Esophagus (tissue), 2 donors: Measurements from ENCODE around the gene LMNTD2. TPM values are rescaled to one million over a fixed set of nuclear protein-coding genes. Genes with fewer than 3 reads are reported as not detected.
"Not testable (repeated sequence)": the region's sequence is repeated elsewhere in the genome, so short reads cannot be mapped to it uniquely, and the experiment has no call there.

Experiments
- H3K27ac ChIP-seq, 2 donors: one replicate each; pipeline ENCODE4 v1.5.1; 2013; ENCODE audit warnings: low read depth in 2 of 2, mild to moderate bottlenecking in 2 of 2, inconsistent platforms in 1 of 2, low read length in 1 of 2, moderate library complexity in 1 of 2
- H3K27me3 ChIP-seq, 2 donors: one replicate each; pipeline ENCODE4 v1.6.1; 2013; ENCODE audit warnings: low read length in 2 of 2, control low read depth in 1 of 2, mild to moderate bottlenecking in 1 of 2; ENCODE audit not compliant: insufficient read depth in 2 of 2, control insufficient read depth in 1 of 2
- H3K36me3 ChIP-seq, 2 donors: one replicate each; pipeline ENCODE4 v1.6.1; 2013; ENCODE audit warnings: low read length in 1 of 2; ENCODE audit not compliant: control insufficient read depth in 2 of 2, insufficient read depth in 2 of 2
- H3K4me1 ChIP-seq, 2 donors: one replicate each; pipeline ENCODE4 v1.6.1; 2013; ENCODE audit warnings: low read length in 1 of 2; ENCODE audit not compliant: control insufficient read depth in 2 of 2, insufficient read depth in 2 of 2
- H3K4me3 ChIP-seq, 2 donors: one replicate each; pipeline ENCODE4 v1.5.1; 2013; ENCODE audit warnings: low read length in 2 of 2, mild to moderate bottlenecking in 2 of 2, low read depth in 1 of 2, moderate library complexity in 1 of 2
- H3K9me3 ChIP-seq, 2 donors: one replicate each; pipeline ENCODE4 v1.6.1; 2013; ENCODE audit warnings: mild to moderate bottlenecking in 2 of 2, low read depth in 1 of 2, low read length in 1 of 2, moderate library complexity in 1 of 2; ENCODE audit not compliant: control insufficient read depth in 2 of 2, insufficient read depth in 1 of 2
- WGBS, 2 donors: extraction: QIAGEN DNeasy Blood & Tissue Kit; methylation state at CpG; one replicate each; pipeline ENCODE4 v1.1.7; 2013; 5-methylcytosine and 5-hydroxymethylcytosine counted together
- polyA plus RNA-seq, 2 donors: library from polyadenylated mRNA; stranded (reverse); fragments of 200-250 nt; gene quantifications; one replicate each; pipeline ENCODE4 v1.2.3, GENCODE V29; 2013
- donor health status: healthy with polysubstance abuse.
- donor health status: Bipolar disorder and iron deficiency.

The LMNTD2 gene
- polyA plus RNA-seq, 2 donors, result 2.9 to 6.9 TPM

- Histone ChIP-seq H3K36me3 (peaks cover 0 to 38% of the 10 kb centered on the region in 2 donors), H3K27me3 (no peaks in the 10 kb centered on the region), H3K9me3 (no peaks in the 10 kb centered on the region), H3K4me3 (no peak overlapping the region), H3K27ac (no peak overlapping the region), H3K4me1 (peaks cover 5 to 23% of the 10 kb centered on the region in 2 donors)
- WGBS, 2 donors, result 73% methylated on average over 18 of the region's 18 CpGs
Measured at GRCh38 chr11:529728-530411, 30.7 kb downstream of the LMNTD2 start.

GRCh38 chr11:528815-529727 lies 31.5 kb downstream of the LMNTD2 start:
- Histone ChIP-seq H3K4me1 (peaks cover 2 to 19% of the 10 kb centered on the region in 2 donors), H3K36me3 (peaks cover 0 to 35% of the 10 kb centered on the region in 2 donors), H3K27me3 (no peaks in the 10 kb centered on the region), H3K9me3 (no peaks in the 10 kb centered on the region), H3K27ac (no peak overlapping the region), H3K4me3 (no peak overlapping the region)
- 70 to 76% methylated on average over 29 of the region's 29 CpGs for WGBS, 2 donors

- Histone ChIP-seq H3K27ac (no peak overlapping the region), H3K4me3 (no peak overlapping the region), H3K4me1 (peaks cover 0 to 12% of the 10 kb centered on the region in 2 donors), H3K9me3 (no peaks in the 10 kb centered on the region), H3K27me3 (no peaks in the 10 kb centered on the region), H3K36me3 (peaks cover 0 to 27% of the 10 kb centered on the region in 2 donors)
- 81 to 87% methylated on average over 30 of the region's 30 CpGs for WGBS, 2 donors
Measured at GRCh38 chr11:528166-528814, 32.2 kb downstream of the LMNTD2 start.

DNA sequence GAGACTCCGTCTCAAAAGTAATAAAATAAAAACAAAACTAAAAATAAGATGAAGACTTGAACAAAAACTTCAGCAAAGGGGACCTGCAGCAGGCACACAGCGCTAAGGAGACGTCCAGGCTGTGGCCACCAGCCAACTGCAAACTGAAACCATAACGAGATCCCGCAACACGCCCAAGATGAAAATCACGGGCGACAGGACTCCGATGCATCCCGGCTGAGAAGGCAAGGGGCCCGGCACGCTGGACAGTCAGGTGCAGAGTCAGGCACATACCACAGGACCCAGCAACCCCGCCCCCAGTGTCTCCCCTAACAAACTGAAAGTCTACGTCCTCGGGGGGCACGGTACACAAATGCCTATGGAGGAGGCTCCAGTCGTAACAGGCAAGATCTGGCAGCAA lies 34.3 kb downstream of the LMNTD2 start:
- WGBS, 2 donors, result 78 to 84% methylated on average over 17 of the region's 17 CpGs
- H3K27ac ChIP-seq, result no peak overlapping the region
- H3K36me3 ChIP-seq, result peaks cover 0 to 7% of the 10 kb centered on the region in 2 donors
- peaks cover 0 to 3% of the 10 kb centered on the region in 2 donors for H3K4me1 ChIP-seq
- no peak overlapping the region for H3K4me3 ChIP-seq
- no peaks in the 10 kb centered on the region for H3K9me3 ChIP-seq
- no peaks in the 10 kb centered on the region for H3K27me3 ChIP-seq

DNA sequence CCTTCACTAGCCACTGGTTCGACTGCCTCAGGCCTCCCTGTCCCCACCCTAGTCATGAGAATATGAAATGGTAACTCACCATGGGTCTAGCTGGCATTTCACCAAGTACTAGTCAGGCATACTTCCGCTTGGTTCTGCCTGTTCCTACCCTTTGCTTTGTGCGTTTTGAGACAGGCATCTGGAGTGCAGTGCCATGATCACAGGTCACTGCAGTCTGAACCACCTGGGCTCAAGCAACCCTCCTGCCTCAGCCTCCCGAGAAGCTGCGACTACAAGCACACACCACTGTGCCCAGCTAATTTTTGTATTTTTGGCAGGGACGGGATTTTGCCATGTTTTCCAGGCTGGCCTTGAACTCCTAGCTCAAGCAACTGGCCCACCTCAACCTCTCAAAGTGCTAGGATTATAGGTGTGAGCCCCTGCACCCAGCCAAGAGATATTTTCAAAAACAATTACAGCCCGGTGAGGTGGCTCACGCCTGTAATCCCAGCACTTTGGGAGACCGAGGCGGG lies 39.3 kb downstream of the LMNTD2 start:
- 86 to 90% methylated on average over 10 of the region's 10 CpGs for WGBS, 2 donors
- H3K4me3 ChIP-seq, result no peak overlapping the region
- no peaks in the 10 kb centered on the region for H3K9me3 ChIP-seq
- H3K4me1 ChIP-seq, result no peaks in the 10 kb centered on the region
- H3K36me3 ChIP-seq, result no peaks in the 10 kb centered on the region
- no peak overlapping the region for H3K27ac ChIP-seq
- no peaks in the 10 kb centered on the region for H3K27me3 ChIP-seq

GRCh38 chr11:520428-521176 lies 39.9 kb downstream of the LMNTD2 start:
- Histone ChIP-seq H3K9me3 (no peaks in the 10 kb centered on the region), H3K4me1 (no peaks in the 10 kb centered on the region), H3K27me3 (no peaks in the 10 kb centered on the region), H3K36me3 (no peaks in the 10 kb centered on the region), H3K4me3 (no peak overlapping the region), H3K27ac (no peak overlapping the region)
- WGBS, 2 donors, result 93% methylated on average over 39 of the region's 39 CpGs

DNA sequence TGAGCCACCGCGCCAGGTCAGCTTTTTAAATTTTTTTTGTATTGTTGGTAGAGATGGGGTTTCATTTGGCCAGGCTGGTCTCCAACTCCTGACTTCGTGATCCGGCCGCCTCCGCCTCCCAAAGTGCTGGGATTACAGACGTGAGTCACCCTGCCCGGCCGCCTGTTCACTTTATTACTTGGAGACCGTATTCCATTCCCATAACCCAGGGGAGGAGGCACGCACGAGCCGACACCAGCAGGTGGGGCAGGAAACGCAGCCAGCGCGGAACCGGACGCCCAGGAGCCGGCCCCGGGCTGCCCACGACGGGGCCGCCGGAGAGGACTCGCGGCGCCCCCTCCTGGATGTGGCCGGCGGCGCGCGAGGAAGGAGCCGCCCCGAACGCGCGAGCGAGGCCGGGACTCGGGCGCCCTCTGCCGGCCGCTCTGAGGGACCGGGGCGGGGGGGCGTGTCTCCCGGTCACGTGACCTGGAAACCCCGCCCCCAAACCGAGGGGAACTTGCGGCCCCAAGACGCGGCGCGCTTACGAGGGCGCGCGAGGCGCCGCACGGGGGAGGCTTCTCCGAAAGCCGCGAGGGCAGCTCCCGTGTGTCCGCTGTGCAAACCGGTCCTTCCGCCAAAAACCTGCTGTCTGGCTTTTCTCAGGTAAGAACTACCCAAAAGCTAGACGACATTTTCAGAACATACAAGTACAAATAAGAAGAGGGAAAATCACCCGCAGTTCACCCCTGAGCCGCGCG lies 41.9 kb downstream of the LMNTD2 start:
- WGBS, 2 donors, result 5 to 7% methylated on average over 54 to 74 of the region's 74 CpGs
- Histone ChIP-seq H3K4me3 (peak overlapping the region in 1 of 2 donors; percentile 3), H3K27ac (peak overlapping the region; percentile 60 to 94), H3K4me1 (no peaks in the 10 kb centered on the region), H3K27me3 (no peaks in the 10 kb centered on the region), H3K9me3 (no peaks in the 10 kb centered on the region), H3K36me3 (no peaks in the 10 kb centered on the region)

- WGBS, 2 donors, result 95 to 97% methylated on average over 38 to 43 of the region's 43 CpGs
- not testable (repeated sequence) for H3K4me1 ChIP-seq, H3K27me3 ChIP-seq, H3K36me3 ChIP-seq, H3K4me3 ChIP-seq, H3K9me3 ChIP-seq
- peak overlapping the region; percentile 74 to 87 for H3K27ac ChIP-seq
Measured at GRCh38 chr11:516918-517685, 43.4 kb downstream of the LMNTD2 start.
